Middle frontal gyrus (tissue), 1 donor: ENCODE data around the gene FAM53A.

Experiments used
- DNase-seq: peaks from one replicate; pipeline ENCODE4 v3.0.0-alpha.2; 2015; ENCODE audit warnings: low spot score; ENCODE audit errors: extremely low spot score

The FAM53A gene

GRCh38 chr4:1623821-1624518, 60.1 kb downstream of the FAM53A start:
- DNase-seq = no peak

- no peak for DNase-seq
These were observed 60.7 kb downstream of the FAM53A start for GRCh38 chr4:1623400-1623799.

GRCh38 chr4:1622956-1623355, 61.2 kb downstream of the FAM53A start:
- DNase-seq = no peak

- no peak for DNase-seq
These were observed 61.9 kb downstream of the FAM53A start for GRCh38 chr4:1622238-1622637.

- DNase-seq = no peak
These were observed 62.6 kb downstream of the FAM53A start for GRCh38 chr4:1621526-1621925.

- no peak for DNase-seq
These were observed 64.9 kb downstream of the FAM53A start for GRCh38 chr4:1619151-1619672.

GRCh38 chr4:1618438-1618837, 65.7 kb downstream of the FAM53A start:
- no peak for DNase-seq

- no peak for DNase-seq
These were observed 67.6 kb downstream of the FAM53A start for GRCh38 chr4:1616557-1616930.

- DNase-seq = no peak
These were observed 68.1 kb downstream of the FAM53A start for GRCh38 chr4:1615786-1616556.

GRCh38 chr4:1614854-1615595, 69.1 kb downstream of the FAM53A start:
- DNase-seq = no peak

- DNase-seq = no peak
These were observed 69.6 kb downstream of the FAM53A start for GRCh38 chr4:1614502-1614853.

- no peak for DNase-seq
These were observed 70.1 kb downstream of the FAM53A start for GRCh38 chr4:1614049-1614448.

- no peak for DNase-seq
These were observed 71.0 kb downstream of the FAM53A start for GRCh38 chr4:1613099-1613495.

GRCh38 chr4:1612278-1613098, 71.6 kb downstream of the FAM53A start:
- no peak for DNase-seq

- DNase-seq = no peak
These were observed 72.6 kb downstream of the FAM53A start for GRCh38 chr4:1611501-1611870.

- DNase-seq = no peak
These were observed 73.2 kb downstream of the FAM53A start for GRCh38 chr4:1610791-1611500.

GRCh38 chr4:1609901-1610790, 74.0 kb downstream of the FAM53A start:
- DNase-seq = no peak

GRCh38 chr4:1608821-1609500, 75.2 kb downstream of the FAM53A start:
- no peak for DNase-seq

GRCh38 chr4:1608196-1608820, 75.8 kb downstream of the FAM53A start:
- DNase-seq = no peak
